ENCODE results near the gene S100A4.
"Not testable (repeated sequence)": the region's sequence is repeated elsewhere in the genome, so short reads cannot be mapped to it uniquely, and the experiment has no call there.

Gene S100A4

GRCh38 chr1:153545067-153546055 lies at the start of gene S100A4:
S100A4 (minus strand) TSS chr1:153545806; CDS start chr1:153544794, 1,012 bp downstream.
- peak; percentile 95 for DNase-seq (ENCODE audit: low spot score)

GRCh38 chr1:153592748-153593147 lies 47.1 kb upstream of the S100A4 start:
- DNase-seq (ENCODE audit: low spot score), result no peak

GRCh38 chr1:153588482-153588881 lies 42.9 kb upstream of the S100A4 start:
- no peak for DNase-seq (ENCODE audit: low spot score)

- not testable (repeated sequence) for DNase-seq (ENCODE audit: low spot score)
Observed at GRCh38 chr1:153588033-153588432, 42.4 kb upstream of the S100A4 start.

GRCh38 chr1:153587314-153587713 lies 41.7 kb upstream of the S100A4 start:
- no peak for DNase-seq (ENCODE audit: low spot score)

- DNase-seq (ENCODE audit: low spot score), result no peak
Observed at GRCh38 chr1:153586347-153586746, 40.7 kb upstream of the S100A4 start.

GRCh38 chr1:153585006-153585405 lies 39.4 kb upstream of the S100A4 start:
- DNase-seq (ENCODE audit: low spot score), result no peak

- DNase-seq (ENCODE audit: low spot score), result no peak
Observed at GRCh38 chr1:153583976-153584375, 38.4 kb upstream of the S100A4 start.

- DNase-seq (ENCODE audit: low spot score), result not testable (repeated sequence)
Observed at GRCh38 chr1:153583514-153583913, 37.9 kb upstream of the S100A4 start.

GRCh38 chr1:153582836-153583235 lies 37.2 kb upstream of the S100A4 start:
- not testable (repeated sequence) for DNase-seq (ENCODE audit: low spot score)

GRCh38 chr1:153578936-153579335 lies 33.3 kb upstream of the S100A4 start:
- no peak for DNase-seq (ENCODE audit: low spot score)

GRCh38 chr1:153578490-153578889 lies 32.9 kb upstream of the S100A4 start:
- no peak for DNase-seq (ENCODE audit: low spot score)

- DNase-seq (ENCODE audit: low spot score), result no peak
Observed at GRCh38 chr1:153577624-153578051, 32.0 kb upstream of the S100A4 start.

- DNase-seq (ENCODE audit: low spot score), result no peak
Observed at GRCh38 chr1:153577138-153577537, 31.5 kb upstream of the S100A4 start.

GRCh38 chr1:153575497-153575896 lies 29.9 kb upstream of the S100A4 start:
- DNase-seq (ENCODE audit: low spot score), result not testable (repeated sequence)

- not testable (repeated sequence) for DNase-seq (ENCODE audit: low spot score)
Observed at GRCh38 chr1:153575081-153575491, 29.5 kb upstream of the S100A4 start.

- no peak for DNase-seq (ENCODE audit: low spot score)
Observed at GRCh38 chr1:153573351-153573750, 27.7 kb upstream of the S100A4 start.

- DNase-seq (ENCODE audit: low spot score), result peak; percentile 81
Observed at GRCh38 chr1:153572569-153573015, 27.0 kb upstream of the S100A4 start.

GRCh38 chr1:153571706-153572105 lies 26.1 kb upstream of the S100A4 start:
- DNase-seq (ENCODE audit: low spot score), result no peak

- no peak for DNase-seq (ENCODE audit: low spot score)
Observed at GRCh38 chr1:153570874-153571273, 25.3 kb upstream of the S100A4 start.

- DNase-seq (ENCODE audit: low spot score), result no peak
Observed at GRCh38 chr1:153569465-153569864, 23.9 kb upstream of the S100A4 start.

- peak; percentile 92 for DNase-seq (ENCODE audit: low spot score)
Observed at GRCh38 chr1:153568367-153569099, 22.9 kb upstream of the S100A4 start.

Data from LoVo (cell line).